Smooth muscle cell (in vitro differentiated cells): Measurements from ENCODE around the gene SPINK1. TPM values are rescaled to one million over a fixed set of nuclear protein-coding genes. Genes with fewer than 3 reads are reported as not detected.
"Not testable (repeated sequence)": the region's sequence is repeated elsewhere in the genome, so short reads cannot be mapped to it uniquely, and the experiment has no call there.

ENCODE experiments used
- DNase-seq: peaks from one replicate; lab custom pipeline; 2025; ENCODE audit not compliant: unreplicated experiment; lab: John Stamatoyannopoulos, UW
- H2AFZ ChIP-seq: fragments of 200-600 bp; sonication (generic); 2 replicates; pipeline ENCODE4 v1.6.0; 2016; ENCODE audit warnings: antibody characterized with exemption, low read depth, mild to moderate bottlenecking
- H3F3A ChIP-seq: fragments of 200-600 bp; sonication (generic); 2 replicates; pipeline ENCODE4 v1.6.0; 2017; ENCODE audit warnings: antibody characterized with exemption, low read depth
- H3K27ac ChIP-seq: fragments of 200-600 bp; sonication (generic); 2 replicates; pipeline ENCODE4 v1.5.1; 2016; ENCODE audit warnings: low read depth, mild to moderate bottlenecking
- H3K27me3 ChIP-seq: fragments of 200-600 bp; sonication (generic); 2 replicates; pipeline ENCODE4 v1.6.1; 2016; ENCODE audit warnings: low read depth, mild to moderate bottlenecking
- H3K36me3 ChIP-seq: fragments of 200-600 bp; sonication (generic); 2 replicates; pipeline ENCODE4 v1.5.1; 2016; ENCODE audit warnings: low read depth
- H3K4me1 ChIP-seq: fragments of 200-600 bp; sonication (generic); 2 replicates; pipeline ENCODE4 v1.5.1; 2016; ENCODE audit warnings: low read depth
- H3K4me2 ChIP-seq: fragments of 200-600 bp; sonication (generic); 2 replicates; pipeline ENCODE4 v1.6.0; 2016; ENCODE audit warnings: mild to moderate bottlenecking
- H3K4me3 ChIP-seq: fragments of 200-600 bp; sonication (generic); 2 replicates; pipeline ENCODE4 v1.5.1; 2016; ENCODE audit warnings: mild to moderate bottlenecking
- H3K79me2 ChIP-seq: fragments of 200-600 bp; sonication (generic); 2 replicates; pipeline ENCODE4 v1.6.0; 2016; ENCODE audit warnings: low read depth, mild to moderate bottlenecking
- H3K9ac ChIP-seq: fragments of 200-600 bp; sonication (generic); 2 replicates; pipeline ENCODE4 v1.6.0; 2016; ENCODE audit warnings: low read depth
- H3K9me3 ChIP-seq: fragments of 200-600 bp; sonication (generic); replicated peaks from 2 replicates; pipeline ENCODE4 v1.5.1; 2016; ENCODE audit warnings: low read depth
- H4K20me1 ChIP-seq: fragments of 200-600 bp; sonication (generic); 2 replicates; pipeline ENCODE4 v1.6.0; 2016; ENCODE audit warnings: low read depth
- WGBS: methylation state at CpG from one replicate; pipeline ENCODE4 v1.1.7; 2016; ENCODE audit warnings: low lambda C conversion rate; 5-methylcytosine and 5-hydroxymethylcytosine counted together
- polyA plus RNA-seq: library from polyadenylated mRNA; unstranded; fragments of >200 nt; fragmentation: Nextera tagmentation; extraction: Ambion mirVana; gene quantifications from 2 replicates; pipeline ENCODE4 v1.2.1, GENCODE V29; 2016
- total RNA-seq: library from RNA; depleted of rRNA; stranded (reverse); fragments of >200 nt; gene quantifications from 2 replicates; pipeline ENCODE4 v1.2.3, GENCODE V29; 2014
- TF ChIP-seq, protein P1 (sequence below): fragments of 200-600 bp; sonication (generic); IDR thresholded peaks from 2 replicates; pipeline ENCODE4 v1.5.1; 2017; ENCODE audit warnings: borderline replicate concordance, mild to moderate bottlenecking, antibody characterized with exemption; ENCODE audit not compliant: insufficient read depth, poor library complexity, severe bottlenecking

SPINK1 gene
- total and polyA plus RNA-seq, 2 experiments from 2014 or later = 0.69 TPM; not detected in 1

DNA sequence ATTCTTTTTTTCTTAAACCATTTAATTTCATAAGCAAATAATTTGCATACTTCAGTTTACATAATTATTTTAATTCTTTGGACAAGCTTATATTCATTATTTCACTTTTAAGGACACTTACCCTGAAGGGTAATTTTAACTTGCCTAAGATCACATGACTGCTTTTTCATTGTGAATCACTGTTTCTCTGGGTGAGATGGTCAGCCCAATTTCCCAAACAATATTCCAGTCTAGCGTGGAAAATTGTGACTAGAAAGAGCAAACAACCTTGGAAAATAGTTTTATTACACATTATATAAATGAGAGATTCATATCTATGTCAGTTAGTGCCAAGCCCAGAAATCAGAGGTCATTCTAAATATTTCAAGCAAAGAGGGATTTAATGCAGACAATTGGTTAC lies 27.5 kb downstream of the SPINK1 start:
- no peaks in the 10 kb centered on the region for H4K20me1 ChIP-seq
- TF ChIP-seq, protein P1, sequence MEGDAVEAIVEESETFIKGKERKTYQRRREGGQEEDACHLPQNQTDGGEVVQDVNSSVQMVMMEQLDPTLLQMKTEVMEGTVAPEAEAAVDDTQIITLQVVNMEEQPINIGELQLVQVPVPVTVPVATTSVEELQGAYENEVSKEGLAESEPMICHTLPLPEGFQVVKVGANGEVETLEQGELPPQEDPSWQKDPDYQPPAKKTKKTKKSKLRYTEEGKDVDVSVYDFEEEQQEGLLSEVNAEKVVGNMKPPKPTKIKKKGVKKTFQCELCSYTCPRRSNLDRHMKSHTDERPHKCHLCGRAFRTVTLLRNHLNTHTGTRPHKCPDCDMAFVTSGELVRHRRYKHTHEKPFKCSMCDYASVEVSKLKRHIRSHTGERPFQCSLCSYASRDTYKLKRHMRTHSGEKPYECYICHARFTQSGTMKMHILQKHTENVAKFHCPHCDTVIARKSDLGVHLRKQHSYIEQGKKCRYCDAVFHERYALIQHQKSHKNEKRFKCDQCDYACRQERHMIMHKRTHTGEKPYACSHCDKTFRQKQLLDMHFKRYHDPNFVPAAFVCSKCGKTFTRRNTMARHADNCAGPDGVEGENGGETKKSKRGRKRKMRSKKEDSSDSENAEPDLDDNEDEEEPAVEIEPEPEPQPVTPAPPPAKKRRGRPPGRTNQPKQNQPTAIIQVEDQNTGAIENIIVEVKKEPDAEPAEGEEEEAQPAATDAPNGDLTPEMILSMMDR = no peak
- no peak overlapping the region for H3K9ac ChIP-seq
- no peaks in the 10 kb centered on the region for H3K79me2 ChIP-seq
- H3K27me3 ChIP-seq = peaks cover 16% of the 10 kb centered on the region
- no peak overlapping the region for H3K27ac ChIP-seq
- DNase-seq = no peak
- H3K4me3 ChIP-seq = no peak overlapping the region
- whole genome bisulfite sequencing = 82% methylated on average over 1 of the region's 1 CpG
- no peaks in the 10 kb centered on the region for H3F3A ChIP-seq
- no peaks in the 10 kb centered on the region for H3K4me1 ChIP-seq
- H2AFZ ChIP-seq = no peak overlapping the region
- no peaks in the 10 kb centered on the region for H3K9me3 ChIP-seq
- no peak overlapping the region for H3K4me2 ChIP-seq
- no peaks in the 10 kb centered on the region for H3K36me3 ChIP-seq

DNA sequence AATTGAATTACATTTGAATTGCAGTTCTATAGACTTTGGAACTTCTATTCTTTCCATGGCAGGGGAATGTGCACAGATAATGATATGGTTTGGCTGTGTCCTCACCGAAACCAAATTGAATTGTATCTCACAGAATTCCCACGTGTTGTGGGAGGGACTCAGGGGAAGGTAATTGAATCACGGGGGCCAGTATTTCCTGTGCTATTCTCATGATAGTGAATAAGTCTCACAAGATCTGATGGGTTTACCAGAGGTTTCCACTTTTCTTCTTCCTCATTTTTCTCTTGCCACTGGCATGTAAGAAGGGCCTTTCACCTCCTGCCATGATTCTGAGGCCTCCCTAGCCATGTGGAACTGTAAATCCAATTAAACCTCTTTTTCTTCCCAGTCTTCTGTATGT lies 28.3 kb downstream of the SPINK1 start:
- H3K4me1 ChIP-seq, H3K9ac ChIP-seq, H3K36me3 ChIP-seq, DNase-seq, H3K27ac ChIP-seq, H3K9me3 ChIP-seq, H2AFZ ChIP-seq, H3K79me2 ChIP-seq, H3F3A ChIP-seq, H3K4me3 ChIP-seq, H4K20me1 ChIP-seq, H3K4me2 ChIP-seq: not testable (repeated sequence)
- WGBS = 74% methylated on average over 3 of the region's 3 CpGs
- H3K27me3 ChIP-seq = peaks cover 21% of the 10 kb centered on the region

DNA sequence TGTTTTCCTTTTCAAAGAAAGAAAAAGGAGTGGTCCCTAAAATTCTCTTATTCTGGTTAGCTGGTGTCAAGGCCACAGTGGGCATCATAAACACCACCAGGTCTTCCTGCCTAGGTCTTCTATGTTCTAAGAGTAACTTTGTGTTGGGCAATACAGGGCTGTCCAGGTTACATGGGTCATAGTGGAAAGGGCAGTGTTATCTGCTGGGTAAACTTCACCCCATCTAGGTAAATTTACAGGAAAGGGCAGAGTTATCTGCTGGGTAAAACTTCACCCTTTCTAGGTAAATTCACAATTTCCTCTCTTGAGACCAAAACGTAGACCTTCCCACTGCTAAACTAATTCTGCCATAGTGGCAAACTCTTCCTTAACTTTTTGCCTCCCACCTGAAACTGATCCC lies 30.0 kb downstream of the SPINK1 start:
- H2AFZ ChIP-seq = no peak overlapping the region
- H3K36me3 ChIP-seq = no peaks in the 10 kb centered on the region
- no peak overlapping the region for H3K4me2 ChIP-seq
- H3K4me1 ChIP-seq = no peaks in the 10 kb centered on the region
- DNase-seq = no peak
- WGBS = 89% methylated on average over 1 of the region's 1 CpG
- no peak overlapping the region for H3K9ac ChIP-seq
- no peaks in the 10 kb centered on the region for H3K79me2 ChIP-seq
- no peaks in the 10 kb centered on the region for H3F3A ChIP-seq
- TF ChIP-seq, protein P1 = no peak
- H4K20me1 ChIP-seq = no peaks in the 10 kb centered on the region
- H3K9me3 ChIP-seq = no peaks in the 10 kb centered on the region
- peaks cover 26% of the 10 kb centered on the region for H3K27me3 ChIP-seq
- H3K27ac ChIP-seq = no peak overlapping the region
- no peak overlapping the region for H3K4me3 ChIP-seq

DNA sequence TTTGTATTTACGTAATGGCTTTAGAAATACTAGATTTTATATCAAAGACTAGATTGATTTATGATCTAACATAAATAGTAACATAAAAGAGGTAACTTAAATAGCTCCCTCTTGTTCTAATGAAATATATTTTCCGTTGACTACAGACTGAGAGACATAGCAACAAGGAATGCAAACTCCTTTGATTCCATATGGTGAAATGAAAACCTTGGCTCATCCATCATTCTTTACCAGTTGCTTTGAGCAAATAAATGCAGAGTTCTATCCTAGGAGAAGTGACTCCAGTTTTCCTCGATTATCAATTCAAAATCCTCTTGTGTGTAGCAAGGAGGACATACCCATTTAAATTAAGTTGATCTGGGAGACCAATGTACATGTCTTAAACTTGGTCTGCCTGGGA lies 31.0 kb downstream of the SPINK1 start:
- no peak overlapping the region for H3K4me2 ChIP-seq
- H3K36me3 ChIP-seq = no peaks in the 10 kb centered on the region
- H3K4me3 ChIP-seq = no peak overlapping the region
- H4K20me1 ChIP-seq = no peaks in the 10 kb centered on the region
- WGBS = 90% methylated on average over 3 of the region's 3 CpGs
- DNase-seq = no peak
- TF ChIP-seq, protein P1 = no peak
- H3K9ac ChIP-seq = no peak overlapping the region
- H3K27me3 ChIP-seq = peaks cover 26% of the 10 kb centered on the region
- H2AFZ ChIP-seq = no peak overlapping the region
- H3K4me1 ChIP-seq = no peaks in the 10 kb centered on the region
- no peak overlapping the region for H3K27ac ChIP-seq
- no peaks in the 10 kb centered on the region for H3K9me3 ChIP-seq
- H3F3A ChIP-seq = no peaks in the 10 kb centered on the region
- H3K79me2 ChIP-seq = no peaks in the 10 kb centered on the region
